Measurements from ENCODE around the gene DSCAML1. TPM values are rescaled to one million over a fixed set of nuclear protein-coding genes. Genes with fewer than 3 reads are reported as not detected.

Gene DSCAML1
- total and polyA plus RNA-seq, 7 donors: 0.04 to 0.52 (median 0.06) TPM

DNA sequence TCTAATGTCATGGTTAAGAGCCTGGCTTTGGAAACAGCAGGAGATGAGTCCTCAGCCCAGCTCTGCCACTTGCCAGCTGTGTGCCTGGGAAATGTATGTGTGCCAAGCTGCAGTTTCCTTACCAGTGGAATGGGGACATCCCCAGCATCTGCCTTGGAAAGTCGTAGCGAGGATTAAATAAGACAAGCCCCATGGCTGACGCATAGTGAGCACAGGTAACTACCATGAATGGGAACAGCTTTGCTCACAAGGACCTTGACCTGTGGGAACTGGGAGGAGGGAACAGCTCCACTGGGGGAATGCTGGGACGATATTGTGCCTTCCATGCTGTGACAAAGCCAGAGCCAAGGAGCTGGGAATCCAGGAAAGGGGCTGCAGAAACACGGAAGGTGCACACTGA is 2.6 kb upstream of the DSCAML1 start:
- intact Hi-C loops (cut with DNase I): no loop called here
- DNase-seq: no peak
- no peak for ATAC-seq
- H3K9me3 ChIP-seq: no peaks in the 10 kb centered on the region
- no peaks in the 10 kb centered on the region for H3K36me3 ChIP-seq (ENCODE audit: insufficient read depth in 1 of 2, low read depth in 1 of 2)
- peaks cover 0 to 47% (median 19%) of the 10 kb centered on the region in 3 donors for H3K27me3 ChIP-seq (ENCODE audit: insufficient read depth in 3 of 3, low read length in 2 of 3)
- WGBS, 3 donors: 48 to 54% (median 50%) methylated on average over 5 of the region's 5 CpGs
- H3K4me1 ChIP-seq: peaks cover 6% of the 10 kb centered on the region
- no peak overlapping the region for H3K27ac ChIP-seq
- TF ChIP-seq, protein P1, sequence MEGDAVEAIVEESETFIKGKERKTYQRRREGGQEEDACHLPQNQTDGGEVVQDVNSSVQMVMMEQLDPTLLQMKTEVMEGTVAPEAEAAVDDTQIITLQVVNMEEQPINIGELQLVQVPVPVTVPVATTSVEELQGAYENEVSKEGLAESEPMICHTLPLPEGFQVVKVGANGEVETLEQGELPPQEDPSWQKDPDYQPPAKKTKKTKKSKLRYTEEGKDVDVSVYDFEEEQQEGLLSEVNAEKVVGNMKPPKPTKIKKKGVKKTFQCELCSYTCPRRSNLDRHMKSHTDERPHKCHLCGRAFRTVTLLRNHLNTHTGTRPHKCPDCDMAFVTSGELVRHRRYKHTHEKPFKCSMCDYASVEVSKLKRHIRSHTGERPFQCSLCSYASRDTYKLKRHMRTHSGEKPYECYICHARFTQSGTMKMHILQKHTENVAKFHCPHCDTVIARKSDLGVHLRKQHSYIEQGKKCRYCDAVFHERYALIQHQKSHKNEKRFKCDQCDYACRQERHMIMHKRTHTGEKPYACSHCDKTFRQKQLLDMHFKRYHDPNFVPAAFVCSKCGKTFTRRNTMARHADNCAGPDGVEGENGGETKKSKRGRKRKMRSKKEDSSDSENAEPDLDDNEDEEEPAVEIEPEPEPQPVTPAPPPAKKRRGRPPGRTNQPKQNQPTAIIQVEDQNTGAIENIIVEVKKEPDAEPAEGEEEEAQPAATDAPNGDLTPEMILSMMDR (IDR thresholded peaks at IDR 0.05): no peak
- no peak overlapping the region for H3K4me3 ChIP-seq

GRCh38 chr11:117796456-117796871 is 552 bp downstream of the DSCAML1 start:
- DNase-seq (no peak), ATAC-seq (peak in 1 of 4 donors; percentile 35)
- H3K27me3 ChIP-seq (ENCODE audit: insufficient read depth in 3 of 3, low read length in 2 of 3): peaks cover 0 to 71% (median 20%) of the 10 kb centered on the region in 3 donors
- H3K36me3 ChIP-seq (ENCODE audit: insufficient read depth in 1 of 2, low read depth in 1 of 2): no peaks in the 10 kb centered on the region
- H3K4me1 ChIP-seq: peaks cover 6% of the 10 kb centered on the region
- H3K4me3 ChIP-seq: peak overlapping the region; percentile 50
- no peak overlapping the region for H3K27ac ChIP-seq
- intact Hi-C loops (cut with DNase I): no loop called here
- no peaks in the 10 kb centered on the region for H3K9me3 ChIP-seq
- 1 to 3% (median 1%) methylated on average over 21 to 35 of the region's 35 CpGs for WGBS, 3 donors
- TF ChIP-seq, protein P1 (IDR thresholded peaks at IDR 0.05): no peak

DNA sequence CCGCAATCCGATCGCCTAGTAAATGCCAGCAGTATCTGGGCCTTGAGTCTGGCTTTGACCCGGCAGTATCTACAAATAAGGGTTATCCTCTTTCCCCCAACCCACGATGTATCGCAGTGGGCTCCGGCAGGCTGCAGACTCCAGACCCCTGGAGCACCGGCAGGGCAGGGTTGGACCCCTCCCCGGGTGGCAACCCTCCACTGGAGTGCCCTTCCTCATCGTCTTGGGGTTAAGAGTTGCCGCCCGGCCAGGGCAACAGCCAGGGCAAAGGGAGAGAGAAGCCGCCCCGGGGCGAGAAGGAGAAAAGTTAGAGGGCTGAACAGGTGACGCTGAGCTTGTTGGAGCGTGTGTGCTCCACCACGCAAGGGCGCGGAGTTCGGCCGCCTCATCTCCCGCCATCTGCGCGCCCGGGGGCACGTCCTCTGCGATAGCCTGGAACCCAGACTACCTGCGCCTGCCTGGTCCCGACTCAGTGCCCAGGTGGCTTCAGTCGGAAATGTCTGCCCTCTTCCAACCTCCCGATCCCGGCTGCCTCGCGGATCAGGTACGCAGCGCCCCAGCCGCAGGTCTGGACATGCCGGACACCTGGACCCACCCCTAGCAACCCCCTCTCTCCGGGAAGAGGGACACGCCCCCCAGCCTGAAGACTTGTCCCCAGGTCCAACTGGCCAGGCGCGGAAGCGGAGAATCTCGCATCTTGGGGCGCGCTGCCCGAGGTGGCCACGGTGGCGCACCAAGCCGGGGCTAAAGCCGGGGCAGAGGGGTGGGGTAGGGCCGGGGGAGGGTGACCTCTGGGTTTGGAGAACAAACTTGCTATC is 1.2 kb downstream of the DSCAML1 start:
- DNase-seq: no peak
- intact Hi-C loops (cut with DNase I): no loop called here
- WGBS, 3 donors: 6 to 10% (median 9%) methylated on average over 48 to 53 of the region's 53 CpGs
- Histone ChIP-seq H3K27me3 (ENCODE audit: insufficient read depth in 3 of 3, low read length in 2 of 3) (peaks cover 0 to 74% (median 20%) of the 10 kb centered on the region in 3 donors), H3K27ac (no peak overlapping the region), H3K36me3 (ENCODE audit: insufficient read depth in 1 of 2, low read depth in 1 of 2) (no peaks in the 10 kb centered on the region), H3K4me1 (peaks cover 6% of the 10 kb centered on the region), H3K4me3 (peak overlapping the region; percentile 50), H3K9me3 (no peaks in the 10 kb centered on the region)
- ATAC-seq: peak in 1 of 4 donors; percentile 19
- TF ChIP-seq, protein P1 (IDR thresholded peaks at IDR 0.05): no peak

- intact Hi-C loops (cut with DNase I): no loop called here
- no peak for ATAC-seq
- TF ChIP-seq, protein P1 (IDR thresholded peaks at IDR 0.05): no peak
- DNase-seq: no peak
- Histone ChIP-seq H3K27me3 (ENCODE audit: insufficient read depth in 3 of 3, low read length in 2 of 3) (peaks cover 0 to 81% (median 20%) of the 10 kb centered on the region in 3 donors), H3K9me3 (no peaks in the 10 kb centered on the region), H3K4me3 (no peak overlapping the region), H3K4me1 (peaks cover 6% of the 10 kb centered on the region), H3K27ac (no peak overlapping the region), H3K36me3 (ENCODE audit: insufficient read depth in 1 of 2, low read depth in 1 of 2) (no peaks in the 10 kb centered on the region)
- 63 to 68% (median 67%) methylated on average over 29 of the region's 29 CpGs for WGBS, 3 donors
These were observed 2.0 kb downstream of the DSCAML1 start for GRCh38 chr11:117794772-117795629.

Measured in psoas muscle (tissue), 8 donors.